Activated CD4-positive, alpha-beta T cell treated with anti-CD3 and anti-CD28 coated beads, Interleukin-2, amount 10 ng/mL, durations not matched to agents 7 days and 5 days (primary cell): ENCODE measurements around the gene NFKB1. TPM values are rescaled to one million over a fixed set of nuclear protein-coding genes. Genes with fewer than 3 reads are reported as not detected.

Experiments
- CTCF ChIA-PET: fragments of 350-600 bp; sonication (Branson Sonifier 250); formaldehyde crosslinking; loops from one replicate; lab custom pipeline; 2021; ENCODE audit warnings: antibody characterized with exemption; lab: Charles Lee
- POLR2A ChIA-PET: fragments of 350-600 bp; sonication (Branson Sonifier 250); formaldehyde crosslinking; loops from one replicate; lab custom pipeline; 2021; ENCODE audit warnings: antibody characterized with exemption; lab: Charles Lee
- DNase-seq: peaks from one replicate; pipeline ENCODE4 v3.0.0-alpha.2; 2020
- H3K27ac Mint-ChIP-seq: one replicate; pipeline ENCODE4 v1.8.0; 2021; ENCODE audit warnings: mild to moderate bottlenecking, moderate library complexity, mixed read lengths
- H3K27me3 Mint-ChIP-seq: one replicate; pipeline ENCODE4 v1.8.0; 2021; ENCODE audit warnings: mixed read lengths
- H3K36me3 Mint-ChIP-seq: one replicate; pipeline ENCODE4 v1.8.0; 2021; ENCODE audit warnings: low read depth, mixed read lengths
- H3K4me1 Mint-ChIP-seq: one replicate; pipeline ENCODE4 v1.8.0; 2021; ENCODE audit warnings: mixed read lengths
- H3K4me3 Mint-ChIP-seq: one replicate; pipeline ENCODE4 v1.8.0; 2021; ENCODE audit warnings: mild to moderate bottlenecking, moderate library complexity, mixed read lengths
- H3K9me3 Mint-ChIP-seq: one replicate; pipeline ENCODE4 v1.8.0; 2021; ENCODE audit warnings: mixed read lengths
- total RNA-seq, 2 experiments: library from RNA; stranded (reverse); gene quantifications; one replicate each; pipeline ENCODE4 v1.2.3, GENCODE V29; 2021

Gene NFKB1
- total RNA-seq, 2 experiments from 2014 or later, result 135 to 142 TPM

DNA sequence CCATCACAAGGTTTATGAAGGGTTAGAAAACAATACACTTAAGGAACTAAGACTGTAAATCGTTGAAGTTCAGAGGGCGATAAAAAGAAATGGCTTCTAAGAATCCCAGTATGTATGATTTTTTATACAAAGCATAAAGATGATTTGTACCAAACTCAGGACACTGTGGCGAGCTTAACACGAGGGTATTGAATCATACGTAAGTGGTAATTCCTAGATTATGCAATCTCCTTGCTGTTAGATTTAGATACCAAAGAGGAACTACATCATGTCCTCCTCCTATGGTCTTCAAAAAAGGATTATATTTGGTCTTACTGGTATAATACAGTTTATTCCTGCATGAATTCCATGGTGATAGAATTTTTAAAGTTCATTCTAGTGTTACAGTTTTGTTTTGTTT lies 23.9 kb downstream of the NFKB1 start:
- Mint-ChIP-seq H3K4me3 (no peak overlapping the region), H3K9me3 (peaks cover 3% of the 10 kb centered on the region), H3K4me1 (peaks cover 89% of the 10 kb centered on the region), H3K27ac (peak overlapping the region; percentile 69), H3K27me3 (no peaks in the 10 kb centered on the region), H3K36me3 (peaks cover 39% of the 10 kb centered on the region)
- DNase-seq, result no peak
- CTCF ChIA-PET, result interaction anchor here (1.1 to 1.5 kb wide), 3 partner anchors 9 to 73 kb away, joined by 3 to 4 read pairs (median 3); no protein-coding TSS in a partner anchor
- POLR2A ChIA-PET, result no interaction called here

DNA sequence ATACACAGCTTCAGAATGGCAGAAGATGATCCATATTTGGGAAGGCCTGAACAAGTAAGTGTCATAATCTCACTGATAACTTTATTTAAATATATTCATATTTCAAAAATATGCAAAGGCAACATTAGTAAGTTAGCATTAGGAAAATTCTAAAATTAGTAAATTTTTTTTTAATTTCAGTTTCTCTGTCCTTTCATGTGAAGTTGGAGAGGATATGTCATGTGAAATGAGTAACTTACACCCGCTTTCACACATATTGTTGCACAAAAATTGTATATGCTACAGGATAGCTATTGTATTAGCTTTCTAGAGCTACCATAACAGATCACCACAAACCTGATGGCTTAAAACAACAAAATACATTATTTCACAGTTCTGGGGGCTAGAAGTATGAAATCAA lies 24.3 kb downstream of the NFKB1 start:
- no peak overlapping the region for H3K4me3 Mint-ChIP-seq
- peaks cover 89% of the 10 kb centered on the region for H3K4me1 Mint-ChIP-seq
- peak overlapping the region; percentile 69 for H3K27ac Mint-ChIP-seq
- no peaks in the 10 kb centered on the region for H3K27me3 Mint-ChIP-seq
- H3K36me3 Mint-ChIP-seq, result peaks cover 41% of the 10 kb centered on the region
- no peak for DNase-seq
- H3K9me3 Mint-ChIP-seq, result peaks cover 3% of the 10 kb centered on the region
- ChIA-PET POLR2A (no interaction called here), CTCF (interaction anchor here (1.1 to 1.5 kb wide), 3 partner anchors 9 to 73 kb away, joined by 3 to 4 read pairs (median 3); no protein-coding TSS in a partner anchor)

GRCh38 chr4:102526532-102526931 lies 25.4 kb downstream of the NFKB1 start:
- POLR2A ChIA-PET, result no interaction called here
- Mint-ChIP-seq H3K27ac (no peak overlapping the region), H3K36me3 (peaks cover 50% of the 10 kb centered on the region), H3K4me1 (peaks cover 91% of the 10 kb centered on the region), H3K27me3 (no peaks in the 10 kb centered on the region), H3K9me3 (peaks cover 3% of the 10 kb centered on the region), H3K4me3 (no peak overlapping the region)
- CTCF ChIA-PET, result no interaction called here
- no peak for DNase-seq

- Mint-ChIP-seq H3K36me3 (peaks cover 55% of the 10 kb centered on the region), H3K27ac (peak overlapping the region; percentile 92), H3K4me1 (peaks cover 81% of the 10 kb centered on the region), H3K27me3 (no peaks in the 10 kb centered on the region), H3K4me3 (peak overlapping the region; percentile 73), H3K9me3 (peaks cover 3% of the 10 kb centered on the region)
- ChIA-PET CTCF (interaction anchor here (1.3 to 1.8 kb wide), 3 partner anchors 28 to 51 kb away, joined by 3 to 4 read pairs (median 3); no protein-coding TSS in a partner anchor), POLR2A (interaction anchor here (0.6 kb wide), 1 partner anchor 9 kb away, joined by 3 read pairs; no protein-coding TSS in a partner anchor)
- DNase-seq, result peak; percentile 30
These were observed 26.6 kb downstream of the NFKB1 start for GRCh38 chr4:102527695-102528283.

DNA sequence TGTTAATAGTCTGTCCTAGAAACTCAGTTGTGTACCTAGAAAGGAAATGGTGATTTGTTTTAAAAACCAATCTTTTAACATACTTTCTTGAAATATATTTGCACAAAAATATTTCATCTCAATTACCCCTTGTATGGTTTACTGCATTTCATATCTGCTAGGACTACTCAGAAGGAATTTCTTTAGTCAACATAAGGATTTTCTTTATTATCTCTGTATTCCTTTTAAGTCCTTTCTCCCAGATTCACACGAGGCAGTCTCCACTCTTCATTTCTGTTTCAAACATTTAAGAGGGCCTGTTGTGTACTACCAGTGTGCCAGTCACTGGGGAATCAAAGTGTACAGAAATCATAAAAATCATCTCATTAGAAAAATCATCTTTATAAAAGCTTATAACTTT lies 28.8 kb downstream of the NFKB1 start:
- Mint-ChIP-seq H3K36me3 (peaks cover 70% of the 10 kb centered on the region), H3K27ac (peak overlapping the region; percentile 52), H3K4me1 (peaks cover 83% of the 10 kb centered on the region), H3K27me3 (no peaks in the 10 kb centered on the region), H3K4me3 (no peak overlapping the region), H3K9me3 (peaks cover 3% of the 10 kb centered on the region)
- ChIA-PET POLR2A (no interaction called here), CTCF (interaction anchor here (1.0 to 1.2 kb wide), 3 partner anchors 14 to 95 kb away, joined by 3 to 6 read pairs (median 4); no protein-coding TSS in a partner anchor)
- no peak for DNase-seq

DNA sequence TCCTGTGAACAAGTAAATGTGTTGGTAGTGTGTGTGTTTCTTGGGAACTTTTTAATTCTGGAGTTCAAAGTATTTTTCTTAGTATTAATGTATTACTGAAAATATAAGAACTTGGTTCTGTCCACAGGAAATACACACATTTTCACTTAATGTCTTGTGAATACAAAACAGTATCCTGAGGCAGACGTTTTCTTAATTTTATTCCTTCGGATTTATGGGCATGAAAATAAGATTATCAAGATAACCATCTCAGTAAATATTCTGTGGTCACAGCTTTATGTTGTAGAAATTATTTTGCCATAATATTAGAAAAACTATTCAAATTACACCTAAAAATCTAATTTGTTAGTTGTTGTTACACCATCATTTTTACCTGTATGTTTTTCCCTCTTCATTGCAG lies 29.8 kb downstream of the NFKB1 start:
- POLR2A ChIA-PET, result no interaction called here
- H3K4me1 Mint-ChIP-seq, result peaks cover 84% of the 10 kb centered on the region
- H3K9me3 Mint-ChIP-seq, result peaks cover 1% of the 10 kb centered on the region
- no peak overlapping the region for H3K4me3 Mint-ChIP-seq
- peaks cover 62% of the 10 kb centered on the region for H3K36me3 Mint-ChIP-seq
- no peak for DNase-seq
- H3K27me3 Mint-ChIP-seq, result no peaks in the 10 kb centered on the region
- H3K27ac Mint-ChIP-seq, result peak overlapping the region; percentile 36
- CTCF ChIA-PET, result interaction anchor here (0.7 to 1.2 kb wide), 3 partner anchors 13 to 94 kb away, joined by 3 to 4 read pairs (median 3); no protein-coding TSS in a partner anchor

GRCh38 chr4:102531462-102531861 lies 30.3 kb downstream of the NFKB1 start:
- ChIA-PET POLR2A (no interaction called here), CTCF (no interaction called here)
- DNase-seq, result no peak
- Mint-ChIP-seq H3K4me3 (no peak overlapping the region), H3K4me1 (peaks cover 82% of the 10 kb centered on the region), H3K36me3 (peaks cover 62% of the 10 kb centered on the region), H3K9me3 (no peaks in the 10 kb centered on the region), H3K27me3 (no peaks in the 10 kb centered on the region), H3K27ac (no peak overlapping the region)

DNA sequence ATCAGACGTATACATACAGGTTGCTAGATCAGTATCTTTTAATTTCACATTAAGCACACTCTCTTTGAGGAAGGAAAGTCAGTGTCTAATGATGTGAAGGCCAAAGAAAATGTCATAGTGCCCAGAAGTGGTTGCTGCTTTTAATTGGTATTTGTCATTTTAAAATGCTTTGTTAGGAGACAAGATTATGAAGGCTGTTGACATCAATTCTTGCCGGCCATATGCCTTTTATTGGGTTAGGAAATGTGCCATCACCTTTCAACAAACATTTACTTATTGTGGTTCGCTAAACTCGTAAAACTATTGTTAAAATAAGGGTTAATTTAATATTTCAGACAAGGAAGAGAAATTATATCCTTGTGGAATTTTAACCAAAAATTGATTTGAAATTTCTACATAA lies 32.2 kb downstream of the NFKB1 start:
- DNase-seq, result no peak
- H3K36me3 Mint-ChIP-seq, result peaks cover 67% of the 10 kb centered on the region
- H3K27me3 Mint-ChIP-seq, result no peaks in the 10 kb centered on the region
- POLR2A ChIA-PET, result no interaction called here
- peak overlapping the region; percentile 62 for H3K27ac Mint-ChIP-seq
- CTCF ChIA-PET, result no interaction called here
- no peak overlapping the region for H3K4me3 Mint-ChIP-seq
- peaks cover 67% of the 10 kb centered on the region for H3K4me1 Mint-ChIP-seq
- H3K9me3 Mint-ChIP-seq, result no peaks in the 10 kb centered on the region

DNA sequence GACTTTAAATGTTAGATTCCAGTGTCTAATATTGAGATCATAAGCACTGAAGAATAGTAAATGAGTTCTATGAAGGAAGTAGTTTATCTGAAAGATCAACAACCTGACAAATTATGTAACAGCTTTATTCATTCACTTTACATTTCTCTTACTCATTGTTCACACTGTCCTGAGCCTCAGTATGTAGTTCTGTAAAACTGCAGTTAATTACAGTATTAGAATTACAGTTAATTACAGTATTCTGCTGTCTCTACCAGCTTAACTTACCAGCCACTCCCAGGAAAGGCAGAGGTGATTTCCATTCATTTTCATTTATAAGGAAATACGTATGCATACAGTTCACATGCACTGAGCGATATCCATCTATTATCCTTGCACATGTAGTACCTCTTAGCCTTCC lies 32.7 kb downstream of the NFKB1 start:
- DNase-seq, result no peak
- peaks cover 62% of the 10 kb centered on the region for H3K4me1 Mint-ChIP-seq
- H3K4me3 Mint-ChIP-seq, result no peak overlapping the region
- ChIA-PET POLR2A (no interaction called here), CTCF (interaction anchor here (1.0 to 1.6 kb wide), 3 partner anchors 9 to 29 kb away, joined by 3 to 5 read pairs (median 4); no protein-coding TSS in a partner anchor)
- H3K27me3 Mint-ChIP-seq, result no peaks in the 10 kb centered on the region
- peaks cover 65% of the 10 kb centered on the region for H3K36me3 Mint-ChIP-seq
- peak overlapping the region; percentile 62 for H3K27ac Mint-ChIP-seq
- H3K9me3 Mint-ChIP-seq, result no peaks in the 10 kb centered on the region

DNA sequence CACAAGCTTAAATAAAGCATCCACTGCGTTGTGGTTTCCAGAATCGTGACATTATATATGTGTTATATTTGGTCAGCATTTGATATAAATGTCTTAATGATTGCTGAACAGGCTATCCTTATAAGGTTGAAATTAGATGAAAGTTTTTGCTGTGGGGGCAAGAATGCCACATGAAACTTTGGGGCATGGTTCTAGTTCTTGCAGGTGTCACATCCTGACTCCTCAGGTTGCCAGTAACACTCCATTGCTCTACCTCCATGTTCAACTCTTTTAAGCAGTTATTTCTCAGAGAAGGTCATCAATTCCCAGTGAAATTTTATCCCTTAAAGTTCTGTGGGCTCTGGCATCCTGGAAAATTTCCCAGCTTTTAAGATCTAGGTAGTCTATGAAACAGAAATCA lies 33.7 kb downstream of the NFKB1 start:
- ChIA-PET POLR2A (no interaction called here), CTCF (interaction anchor here (1.0 to 1.6 kb wide), 3 partner anchors 10 to 28 kb away, joined by 3 to 5 read pairs (median 4); no protein-coding TSS in a partner anchor)
- Mint-ChIP-seq H3K4me3 (no peak overlapping the region), H3K9me3 (no peaks in the 10 kb centered on the region), H3K36me3 (peaks cover 66% of the 10 kb centered on the region), H3K27ac (no peak overlapping the region), H3K27me3 (no peaks in the 10 kb centered on the region), H3K4me1 (peaks cover 59% of the 10 kb centered on the region)
- no peak for DNase-seq

DNA sequence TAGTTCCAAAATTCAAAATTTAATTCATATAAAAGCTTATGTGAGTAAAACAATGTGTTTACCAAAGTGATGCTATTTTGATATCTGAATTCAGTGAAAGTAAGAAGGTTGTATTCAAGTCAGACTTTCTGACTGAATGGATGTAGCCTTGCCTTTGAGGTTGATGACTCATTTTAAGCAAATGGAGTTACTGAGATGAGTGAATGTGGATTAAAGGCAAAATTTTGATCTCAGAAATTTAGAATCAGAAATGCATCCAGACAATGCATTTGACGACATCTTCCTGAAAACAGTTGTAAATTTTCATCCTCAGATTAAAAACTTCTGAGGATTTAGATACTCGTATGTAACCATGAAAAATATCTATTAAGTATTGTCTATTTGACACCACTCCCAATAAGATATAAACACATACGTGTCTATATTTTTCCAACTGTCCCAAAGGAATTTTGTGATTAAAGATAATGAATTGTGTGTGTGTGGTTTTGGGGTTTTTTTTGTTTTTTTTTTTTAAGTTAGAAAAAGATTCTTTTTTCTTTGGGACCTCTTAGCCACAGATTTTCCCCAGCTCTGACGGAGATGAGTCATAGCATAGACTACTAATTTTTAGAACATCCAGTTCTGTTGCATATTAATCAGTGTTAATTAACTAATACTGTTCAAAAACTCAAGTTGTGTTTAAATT lies 34.4 kb downstream of the NFKB1 start:
- H3K4me1 Mint-ChIP-seq, result peaks cover 56% of the 10 kb centered on the region
- POLR2A ChIA-PET, result no interaction called here
- no peak for DNase-seq
- H3K4me3 Mint-ChIP-seq, result no peak overlapping the region
- no peaks in the 10 kb centered on the region for H3K27me3 Mint-ChIP-seq
- no peaks in the 10 kb centered on the region for H3K9me3 Mint-ChIP-seq
- peaks cover 65% of the 10 kb centered on the region for H3K36me3 Mint-ChIP-seq
- CTCF ChIA-PET, result interaction anchor here (1.6 kb wide), 1 partner anchor 15 kb away, joined by 4 read pairs; no protein-coding TSS in a partner anchor
- H3K27ac Mint-ChIP-seq, result no peak overlapping the region

DNA sequence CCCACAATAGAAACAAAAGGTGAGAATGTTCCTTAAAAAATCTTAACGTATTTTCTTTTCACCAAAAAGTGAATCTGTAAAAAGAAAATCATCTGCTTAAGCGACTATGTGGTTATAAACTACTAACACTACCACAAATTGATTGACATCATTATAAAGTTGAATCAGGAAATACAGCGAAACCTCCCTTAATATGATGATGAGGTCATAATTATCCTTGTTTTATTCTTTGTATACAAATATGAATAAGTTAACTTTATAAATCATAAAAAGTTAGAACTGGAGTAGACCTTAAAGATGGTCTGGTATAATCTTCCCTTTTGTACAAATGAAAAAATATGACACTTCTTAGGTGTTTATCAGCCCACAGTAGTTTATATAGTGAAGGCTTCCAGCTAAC lies 35.6 kb downstream of the NFKB1 start:
- Mint-ChIP-seq H3K4me3 (no peak overlapping the region), H3K4me1 (peaks cover 58% of the 10 kb centered on the region), H3K27me3 (no peaks in the 10 kb centered on the region), H3K27ac (no peak overlapping the region), H3K9me3 (no peaks in the 10 kb centered on the region), H3K36me3 (peaks cover 62% of the 10 kb centered on the region)
- DNase-seq, result no peak
- CTCF ChIA-PET, result interaction anchor here (0.6 to 0.8 kb wide), 2 partner anchors 29 to 1832 kb away, joined by 3 to 4 read pairs; no protein-coding TSS in a partner anchor
- POLR2A ChIA-PET, result no interaction called here

- ChIA-PET POLR2A (no interaction called here), CTCF (interaction anchor here (0.6 to 0.8 kb wide), 2 partner anchors 28 to 1832 kb away, joined by 3 to 4 read pairs; no protein-coding TSS in a partner anchor)
- Mint-ChIP-seq H3K27ac (no peak overlapping the region), H3K36me3 (peaks cover 59% of the 10 kb centered on the region), H3K27me3 (no peaks in the 10 kb centered on the region), H3K4me3 (no peak overlapping the region), H3K4me1 (peaks cover 60% of the 10 kb centered on the region), H3K9me3 (no peaks in the 10 kb centered on the region)
- no peak for DNase-seq
These were observed 36.1 kb downstream of the NFKB1 start for GRCh38 chr4:102537269-102537668.
